Colonic mucosa (tissue), 4 donors: Measurements from ENCODE around the gene SUV39H1. TPM values are rescaled to one million over a fixed set of nuclear protein-coding genes. Genes with fewer than 3 reads are reported as not detected.

ENCODE experiments used
- DNase-seq: peaks from one replicate; pipeline ENCODE4 v3.0.0-alpha.2; 2020
- H3K27ac ChIP-seq: fragments of 200-600 bp; one replicate; pipeline ENCODE4 v1.8.0; 2021
- H3K27me3 ChIP-seq: fragments of 200-600 bp; one replicate; pipeline ENCODE4 v1.8.0; 2021
- H3K36me3 ChIP-seq: fragments of 200-600 bp; one replicate; pipeline ENCODE4 v1.8.0; 2021
- H3K4me1 ChIP-seq: fragments of 200-600 bp; one replicate; pipeline ENCODE4 v1.8.0; 2021; ENCODE audit warnings: mild to moderate bottlenecking
- H3K4me3 ChIP-seq: fragments of 200-600 bp; one replicate; pipeline ENCODE4 v1.8.0; 2021
- H3K9ac ChIP-seq, 2 donors: one replicate each; pipeline ENCODE4 v1.7.0; 2013; ENCODE audit warnings: control low read depth in 2 of 2, low read depth in 2 of 2, low read length in 2 of 2
- H3K9me3 ChIP-seq: fragments of 200-600 bp; one replicate; pipeline ENCODE4 v1.8.0; 2021
- intact Hi-C: fragments of 100-400 bp; cut with DNase I; formaldehyde crosslinking; loops from one replicate; pipeline ENCODE4 v1.14.1; 2022
- total RNA-seq, 2 donors: library from RNA; stranded (reverse); fragmentation: NEBNext Ultra II Directional in 1 of 2; extraction: Animal tissue kit (Norgen Biotek cat#: 25700) in 1 of 2; gene quantifications; one replicate each; pipeline ENCODE4 v1.2.1, GENCODE V29; 2021
- TF ChIP-seq, protein P1 (sequence below): fragments of 200-600 bp; IDR thresholded peaks from one replicate; pipeline ENCODE4 v1.8.0; 2022; ENCODE audit warnings: antibody characterized with exemption, mild to moderate bottlenecking
- donor health status: healthy.
- donor health status: DM: no; HTN: no; CAD: no.
- donor health status: DM: no; HTN: no; CAD: no.

SUV39H1 gene
- total RNA-seq, 2 donors from 2014 or later = 4.8 to 16.8 TPM

DNA sequence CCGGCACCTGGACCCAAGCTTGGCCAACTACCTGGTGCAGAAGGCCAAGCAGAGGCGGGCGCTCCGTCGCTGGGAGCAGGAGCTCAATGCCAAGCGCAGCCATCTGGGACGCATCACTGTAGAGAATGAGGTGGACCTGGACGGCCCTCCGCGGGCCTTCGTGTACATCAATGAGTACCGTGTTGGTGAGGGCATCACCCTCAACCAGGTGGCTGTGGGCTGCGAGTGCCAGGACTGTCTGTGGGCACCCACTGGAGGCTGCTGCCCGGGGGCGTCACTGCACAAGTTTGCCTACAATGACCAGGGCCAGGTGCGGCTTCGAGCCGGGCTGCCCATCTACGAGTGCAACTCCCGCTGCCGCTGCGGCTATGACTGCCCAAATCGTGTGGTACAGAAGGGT lies 3.7 kb downstream of the SUV39H1 start:
- no peak for DNase-seq
- intact Hi-C loops = no loop called here
- no peaks in the 10 kb centered on the region for H3K27me3 ChIP-seq
- no peaks in the 10 kb centered on the region for H3K9me3 ChIP-seq
- TF ChIP-seq, protein P1, sequence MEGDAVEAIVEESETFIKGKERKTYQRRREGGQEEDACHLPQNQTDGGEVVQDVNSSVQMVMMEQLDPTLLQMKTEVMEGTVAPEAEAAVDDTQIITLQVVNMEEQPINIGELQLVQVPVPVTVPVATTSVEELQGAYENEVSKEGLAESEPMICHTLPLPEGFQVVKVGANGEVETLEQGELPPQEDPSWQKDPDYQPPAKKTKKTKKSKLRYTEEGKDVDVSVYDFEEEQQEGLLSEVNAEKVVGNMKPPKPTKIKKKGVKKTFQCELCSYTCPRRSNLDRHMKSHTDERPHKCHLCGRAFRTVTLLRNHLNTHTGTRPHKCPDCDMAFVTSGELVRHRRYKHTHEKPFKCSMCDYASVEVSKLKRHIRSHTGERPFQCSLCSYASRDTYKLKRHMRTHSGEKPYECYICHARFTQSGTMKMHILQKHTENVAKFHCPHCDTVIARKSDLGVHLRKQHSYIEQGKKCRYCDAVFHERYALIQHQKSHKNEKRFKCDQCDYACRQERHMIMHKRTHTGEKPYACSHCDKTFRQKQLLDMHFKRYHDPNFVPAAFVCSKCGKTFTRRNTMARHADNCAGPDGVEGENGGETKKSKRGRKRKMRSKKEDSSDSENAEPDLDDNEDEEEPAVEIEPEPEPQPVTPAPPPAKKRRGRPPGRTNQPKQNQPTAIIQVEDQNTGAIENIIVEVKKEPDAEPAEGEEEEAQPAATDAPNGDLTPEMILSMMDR = no peak
- H3K4me1 ChIP-seq = no peaks in the 10 kb centered on the region
- H3K9ac ChIP-seq = no peak overlapping the region
- no peak overlapping the region for H3K4me3 ChIP-seq
- no peaks in the 10 kb centered on the region for H3K36me3 ChIP-seq
- no peak overlapping the region for H3K27ac ChIP-seq

DNA sequence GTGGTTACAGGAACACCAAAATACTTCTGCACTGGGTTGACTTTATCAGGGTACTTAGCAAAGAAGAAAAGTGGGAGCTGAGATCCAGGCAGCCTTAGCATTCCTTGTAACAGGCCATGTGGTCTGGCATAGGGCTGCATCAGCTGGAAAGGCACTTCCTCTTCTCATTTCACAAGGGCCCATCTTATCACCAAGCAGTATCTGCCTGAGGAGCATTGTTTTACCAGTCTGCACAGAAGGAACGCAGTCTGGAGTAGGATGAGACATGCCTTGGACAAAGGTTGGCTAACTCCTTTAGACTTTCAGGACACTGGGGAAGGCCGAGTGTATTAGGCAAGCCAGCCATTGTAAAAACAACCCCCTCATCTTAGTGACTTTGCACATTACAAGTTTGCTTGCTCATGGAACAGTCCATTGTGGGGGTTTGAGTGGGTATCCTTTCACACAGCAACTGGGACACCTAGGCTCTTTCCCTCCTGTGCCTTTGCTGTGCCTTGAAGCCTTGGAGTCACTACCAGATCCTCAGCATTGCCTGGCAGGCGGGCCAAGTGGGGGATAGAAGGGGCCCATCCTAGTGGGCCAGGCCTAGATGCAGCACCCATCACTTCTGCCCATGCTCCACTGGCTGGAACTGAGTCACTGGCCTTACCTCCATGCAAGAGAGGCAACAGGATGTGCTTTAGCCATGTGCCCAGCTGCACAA lies 4.6 kb downstream of the SUV39H1 start:
- H3K4me1 ChIP-seq = no peaks in the 10 kb centered on the region
- no peaks in the 10 kb centered on the region for H3K36me3 ChIP-seq
- no peak overlapping the region for H3K9ac ChIP-seq
- H3K9me3 ChIP-seq = no peaks in the 10 kb centered on the region
- no peak overlapping the region for H3K4me3 ChIP-seq
- intact Hi-C loops = no loop called here
- DNase-seq = no peak
- no peaks in the 10 kb centered on the region for H3K27me3 ChIP-seq
- TF ChIP-seq, protein P1 = no peak
- H3K27ac ChIP-seq = no peak overlapping the region

DNA sequence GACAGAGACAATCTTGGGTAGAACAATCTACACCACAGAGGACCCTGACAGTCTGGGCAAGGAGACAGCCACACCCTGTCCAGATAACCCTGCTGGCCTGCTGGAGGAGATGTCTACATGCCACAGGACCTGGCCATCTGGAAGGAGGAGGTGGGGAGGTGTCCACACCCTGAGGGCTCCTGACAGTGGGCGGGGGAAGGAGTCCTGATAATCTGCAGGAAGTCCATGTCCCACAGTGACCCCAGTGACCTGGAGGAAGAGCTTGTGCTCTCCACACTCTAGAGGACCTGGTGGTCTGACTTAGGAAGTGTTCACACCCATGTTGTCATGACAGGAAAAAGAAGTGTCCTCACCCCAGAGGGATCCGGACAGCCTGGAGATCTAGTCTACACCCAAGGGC lies 5.5 kb downstream of the SUV39H1 start:
- Histone ChIP-seq H3K9me3 (no peaks in the 10 kb centered on the region), H3K4me1 (no peaks in the 10 kb centered on the region), H3K4me3 (no peak overlapping the region), H3K27ac (no peak overlapping the region), H3K27me3 (no peaks in the 10 kb centered on the region), H3K36me3 (no peaks in the 10 kb centered on the region), H3K9ac (no peak overlapping the region)
- no peak for DNase-seq
- intact Hi-C loops = no loop called here
- TF ChIP-seq, protein P1 = no peak

DNA sequence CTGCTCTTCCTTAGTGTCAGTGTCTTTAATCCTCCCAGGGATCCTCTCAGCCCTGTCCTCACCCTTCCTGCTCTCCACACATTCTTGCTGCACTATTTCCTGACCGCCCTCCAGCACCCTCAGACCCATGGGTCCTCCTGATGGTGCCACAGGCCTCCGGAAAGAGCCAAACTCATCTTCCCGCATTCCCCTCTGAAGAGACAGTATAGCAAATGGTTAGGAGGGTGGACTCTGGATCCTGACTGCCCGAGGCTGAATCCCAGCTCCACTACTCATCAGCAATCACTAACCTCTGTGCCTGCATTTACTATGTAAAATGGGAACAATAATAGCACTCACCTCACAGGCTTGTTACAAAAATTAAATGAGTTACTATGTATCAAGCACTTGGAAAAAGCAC lies 6.2 kb downstream of the SUV39H1 start:
- DNase-seq = no peak
- Histone ChIP-seq H3K36me3 (no peaks in the 10 kb centered on the region), H3K4me1 (no peaks in the 10 kb centered on the region), H3K9ac (no peak overlapping the region), H3K27me3 (no peaks in the 10 kb centered on the region), H3K4me3 (no peak overlapping the region), H3K27ac (no peak overlapping the region), H3K9me3 (no peaks in the 10 kb centered on the region)
- intact Hi-C loops = no loop called here
- TF ChIP-seq, protein P1 = no peak

DNA sequence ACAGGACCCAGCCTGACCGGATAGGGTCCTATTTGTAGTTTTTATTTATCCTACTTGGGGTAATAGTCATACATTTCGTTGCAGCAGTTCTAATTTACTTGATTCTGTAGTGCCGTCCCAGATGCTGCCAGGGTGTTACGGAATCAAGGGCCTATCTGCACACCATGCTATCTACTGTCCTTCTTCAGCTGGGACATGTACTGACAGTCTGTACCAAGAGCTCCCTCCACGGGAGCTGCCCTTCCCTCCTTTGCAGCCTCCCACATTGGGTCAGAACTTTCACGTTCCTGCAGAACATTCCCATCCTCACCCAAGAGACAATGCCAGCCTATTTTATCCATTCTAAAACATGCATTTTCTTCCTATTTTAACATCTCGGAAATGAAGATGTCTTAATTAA lies 6.7 kb downstream of the SUV39H1 start:
- H3K9ac ChIP-seq = no peak overlapping the region
- no peak overlapping the region for H3K27ac ChIP-seq
- H3K36me3 ChIP-seq = no peaks in the 10 kb centered on the region
- no peak overlapping the region for H3K4me3 ChIP-seq
- H3K9me3 ChIP-seq = no peaks in the 10 kb centered on the region
- no peak for DNase-seq
- H3K4me1 ChIP-seq = no peaks in the 10 kb centered on the region
- H3K27me3 ChIP-seq = no peaks in the 10 kb centered on the region
- intact Hi-C loops = no loop called here
- TF ChIP-seq, protein P1 = no peak
